Retinal pigment epithelial cell (primary cell): Measurements from ENCODE around the gene MTARC2.

ENCODE experiments used
- DNase-seq: peaks from one replicate; pipeline ENCODE4 v3.0.0-alpha.2; 2010; ENCODE audit warnings: low read depth
- H3K4me3 ChIP-seq: 2 replicates; pipeline ENCODE4 v1.5.1; 2011; ENCODE audit warnings: mild to moderate bottlenecking, low read length, control low read depth, moderate library complexity
- CTCF ChIP-seq: conservative IDR thresholded peaks from 2 replicates; pipeline ENCODE4 v1.5.1; 2011; ENCODE audit warnings: low read depth, low read length, control low read depth, inconsistent platforms

The MTARC2 gene

DNA sequence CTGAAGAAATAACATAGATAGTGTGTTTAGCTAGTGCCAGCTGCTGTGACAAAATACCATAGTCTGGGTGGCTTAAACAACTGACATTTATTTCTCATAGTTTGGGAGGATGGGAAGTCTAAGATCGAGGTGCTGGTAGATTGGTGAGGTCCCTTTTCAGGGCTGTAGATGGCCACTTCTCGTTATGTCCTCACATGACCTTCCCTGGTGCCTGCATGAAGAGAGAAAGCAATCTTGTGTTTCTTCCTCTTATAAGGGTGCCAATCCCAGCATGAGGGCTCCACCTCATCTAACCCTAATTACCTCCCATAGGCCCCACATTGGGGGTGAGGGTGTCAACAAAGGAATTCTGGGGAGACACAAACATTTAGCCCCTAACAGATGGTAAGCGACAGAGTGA is 9.3 kb downstream of the MTARC2 start:
- TF ChIP-seq CTCF, result no peak
- no peak overlapping the region for H3K4me3 ChIP-seq
- DNase-seq, result no peak

- no peak for DNase-seq
- no peak for TF ChIP-seq CTCF
- H3K4me3 ChIP-seq, result no peak overlapping the region
Observed at GRCh38 chr1:220759147-220759546, 11.0 kb downstream of the MTARC2 start.

- no peak overlapping the region for H3K4me3 ChIP-seq
- no peak for DNase-seq
- TF ChIP-seq CTCF, result no peak
Observed at GRCh38 chr1:220761688-220762427, 13.7 kb downstream of the MTARC2 start.

DNA sequence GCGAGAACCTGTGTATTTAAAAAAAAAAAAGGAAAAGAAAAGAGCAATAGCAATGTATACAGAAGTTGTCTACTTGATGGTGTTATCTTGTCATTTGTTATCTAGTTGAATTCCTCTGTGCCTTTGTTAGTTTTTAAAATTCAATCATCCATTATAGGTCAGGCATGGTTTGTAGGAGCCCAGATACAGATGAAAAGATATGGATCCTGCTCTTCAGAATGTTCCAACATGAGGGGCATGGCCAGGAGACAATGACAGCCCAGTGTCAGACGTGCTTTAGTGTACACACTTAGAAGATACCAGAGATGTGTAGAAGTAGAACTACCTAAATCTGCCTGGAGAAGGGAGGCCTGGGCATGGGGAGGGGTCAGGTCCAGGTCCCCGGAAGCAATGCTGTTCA is 16.6 kb downstream of the MTARC2 start:
- no peak for DNase-seq
- no peak overlapping the region for H3K4me3 ChIP-seq
- no peak for TF ChIP-seq CTCF

- no peak overlapping the region for H3K4me3 ChIP-seq
- TF ChIP-seq CTCF, result no peak
Observed at GRCh38 chr1:220767312-220768125, 19.4 kb downstream of the MTARC2 start.

GRCh38 chr1:220768126-220768601 is 20.0 kb downstream of the MTARC2 start:
- no peak for DNase-seq
- H3K4me3 ChIP-seq, result no peak overlapping the region
- no peak for TF ChIP-seq CTCF

More at GRCh38 chr1:220767312-220768125, 19.4 kb downstream of the MTARC2 start:
- no peak for DNase-seq

DNA sequence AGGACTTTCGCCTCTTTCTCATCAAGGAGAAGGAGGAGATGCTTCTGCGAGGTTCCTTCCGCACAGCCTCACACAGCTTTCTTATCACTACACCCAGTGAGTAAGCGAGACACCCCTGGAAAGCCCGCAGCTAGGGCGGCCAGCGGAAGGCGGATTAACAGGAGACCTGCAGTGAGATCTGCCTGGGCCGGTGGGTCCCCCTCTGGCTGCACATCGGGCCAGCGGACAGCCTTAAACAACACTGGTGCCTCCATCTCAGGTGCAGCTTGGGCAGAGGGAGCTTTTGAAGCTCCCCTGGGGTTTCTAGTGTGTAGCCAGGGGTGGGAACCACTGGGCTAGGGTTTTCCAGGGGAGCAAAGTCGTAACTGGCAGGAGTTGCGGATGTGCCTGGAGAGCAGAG is 21.1 kb downstream of the MTARC2 start:
- TF ChIP-seq CTCF, result no peak
- H3K4me3 ChIP-seq, result no peak overlapping the region
- DNase-seq, result no peak
